HCT116 (cell line): ENCODE measurements around the gene CAVIN2. TPM values are rescaled to one million over a fixed set of nuclear protein-coding genes. Genes with fewer than 3 reads are reported as not detected.

Experiments used
- ATAC-seq: fragments of 200-7000 bp; cut with Tn5 transposase; 2 replicates; pipeline ENCODE4 v1.9.1; 2020; ENCODE audit warnings: mild to moderate bottlenecking, moderate library complexity
- BruUV-seq: library from RNA; stranded (reverse); fragments of 400-500 nt; replicated peaks from 2 replicates; lab custom pipeline; 2021; lab: Mats Ljungman, UMichigan
- CTCF ChIA-PET: fragments of 300-600 bp; sonication (Branson Sonifier 250); formaldehyde crosslinking; loops from one replicate; lab custom pipeline; 2021; ENCODE audit warnings: antibody characterized with exemption; lab: Charles Lee
- POLR2A ChIA-PET: fragments of 300-600, 350-600 bp; sonication (Branson Sonifier 250); formaldehyde crosslinking; loops from one replicate; lab custom pipeline; 2021; ENCODE audit warnings: antibody characterized with exemption; lab: Charles Lee
- RAD21 ChIA-PET, 2 experiments: fragments of 300-600 bp; sonication (Branson Sonifier 250); formaldehyde crosslinking; loops; one replicate each; lab custom pipeline; 2023; ENCODE audit warnings: low total read pairs in 2 of 2; ENCODE audit not compliant: uncharacterized antibody in 2 of 2, unreplicated experiment in 2 of 2, low non-redundant PET in 1 of 2; lab: Charles Lee
- DNase-seq: peaks from one replicate; pipeline ENCODE4 v3.0.0-alpha.2; 2010; ENCODE audit warnings: low read depth, low spot score
- H2AFZ ChIP-seq: fragments of 200-600 bp; shearing (Covaris generic), sonication (generic); 2 replicates; pipeline ENCODE4 v1.6.1; 2017; ENCODE audit warnings: low read depth, mixed run types, mixed read lengths, antibody characterized with exemption, low read length; ENCODE audit not compliant: poor library complexity, severe bottlenecking
- H3K27ac ChIP-seq: 2 replicates; pipeline ENCODE4 v1.5.1; 2012; ENCODE audit warnings: low read depth, low read length
- H3K27me3 ChIP-seq: fragments of 200-600 bp; sonication (generic); 2 replicates; pipeline ENCODE4 v1.6.1; 2016; ENCODE audit warnings: mixed run types, low read length, mixed read lengths; ENCODE audit not compliant: insufficient read depth
- H3K36me3 ChIP-seq, 2 experiments: fragments of 200-500 bp in 1 of 2; fragments of 200-600 bp in 1 of 2; sonication (Bioruptor generic) in 1 of 2; sonication (generic) in 1 of 2; 2 replicates each; pipeline versions ENCODE4 v1.5.1 to v1.6.1; 2014 to 2016; ENCODE audit warnings: low read length in 2 of 2, inconsistent platforms in 1 of 2, mixed read lengths in 1 of 2, mixed run types in 1 of 2; ENCODE audit not compliant: insufficient read depth in 2 of 2, control insufficient read depth in 1 of 2
- H3K4me1 ChIP-seq, 2 experiments: fragments of 200-600 bp in 1 of 2; sonication (generic) in 1 of 2; 2 replicates each; pipeline versions ENCODE4 v1.5.1 to v1.6.1; 2012 to 2017; ENCODE audit warnings: low read length in 2 of 2, inconsistent platforms in 1 of 2, mild to moderate bottlenecking in 1 of 2, mixed read lengths in 1 of 2, mixed run types in 1 of 2, moderate library complexity in 1 of 2; ENCODE audit not compliant: insufficient read depth in 2 of 2, control insufficient read depth in 1 of 2
- H3K4me2 ChIP-seq: fragments of 200-600 bp; sonication (generic); 2 replicates; pipeline ENCODE4 v1.6.1; 2017; ENCODE audit warnings: mixed run types, low read length, mixed read lengths
- H3K4me3 ChIP-seq, 2 experiments: fragments of 200-600 bp in 1 of 2; sonication (generic) in 1 of 2; replicated peaks in 1 of 2; 2 replicates each; pipeline ENCODE4 v1.5.1; 2011 to 2016; ENCODE audit warnings: low read length in 2 of 2, control low read depth in 1 of 2, low read depth in 1 of 2, mild to moderate bottlenecking in 1 of 2, mixed read lengths in 1 of 2, mixed run types in 1 of 2
- H3K79me2 ChIP-seq: fragments of 200-600 bp; sonication (generic); 2 replicates; pipeline ENCODE4 v1.6.1; 2017; ENCODE audit warnings: mild to moderate bottlenecking, mixed run types, low read length, moderate library complexity, mixed read lengths; ENCODE audit not compliant: insufficient read depth
- H3K9ac ChIP-seq: fragments of 200-600 bp; sonication (generic); 2 replicates; pipeline ENCODE4 v1.6.1; 2016; ENCODE audit warnings: low read length, mixed read lengths
- H3K9me2 ChIP-seq: fragments of 200-600 bp; sonication (generic), shearing (Covaris generic); 2 replicates; pipeline ENCODE4 v1.6.1; 2017; ENCODE audit warnings: mixed run types, mild to moderate bottlenecking, moderate library complexity; ENCODE audit not compliant: insufficient read depth
- H3K9me3 ChIP-seq, 2 experiments: fragments of 200-500 bp in 1 of 2; fragments of 200-600 bp in 1 of 2; sonication (Bioruptor generic) in 1 of 2; sonication (generic) in 1 of 2; 2 replicates each; pipeline ENCODE4 v1.6.1; 2014 to 2017; ENCODE audit warnings: low read length in 2 of 2, mixed read lengths in 2 of 2, inconsistent platforms in 1 of 2, low read depth in 1 of 2, mild to moderate bottlenecking in 1 of 2, mixed run types in 1 of 2, moderate library complexity in 1 of 2; ENCODE audit not compliant: control insufficient read depth in 1 of 2, insufficient read depth in 1 of 2
- H4K20me1 ChIP-seq: fragments of 200-600 bp; sonication (generic), shearing (Covaris generic); 2 replicates; pipeline ENCODE4 v1.6.1; 2017; ENCODE audit warnings: mixed run types, mild to moderate bottlenecking, moderate library complexity; ENCODE audit not compliant: insufficient read depth
- CBX3 ChIP-seq: IDR thresholded peaks from 2 replicates; pipeline ENCODE4 v1.6.1; 2012; ENCODE audit warnings: low read depth
- CEBPB ChIP-seq: IDR thresholded peaks from 2 replicates; pipeline ENCODE4 v1.6.1; 2012; ENCODE audit warnings: low read depth
- CTCF ChIP-seq, 3 experiments: fragments of 200-600 bp in 1 of 3; sonication (generic) in 1 of 3; IDR thresholded peaks in 2 of 3; conservative IDR thresholded peaks in 1 of 3; 2 replicates each; pipeline ENCODE4 v1.5.1; 2012 to 2017; ENCODE audit warnings: low read depth in 2 of 3, low read length in 2 of 3, antibody characterized with exemption in 1 of 3, borderline replicate concordance in 1 of 3, control low read depth in 1 of 3, mild to moderate bottlenecking in 1 of 3, mixed read lengths in 1 of 3, mixed run types in 1 of 3, moderate library complexity in 1 of 3; ENCODE audit not compliant: insufficient read depth in 1 of 3
- EGR1 ChIP-seq: IDR thresholded peaks from 2 replicates; pipeline ENCODE4 v1.6.1; 2012; ENCODE audit warnings: low read depth
- ELF1 ChIP-seq: IDR thresholded peaks from 2 replicates; pipeline ENCODE4 v1.6.1; 2012; ENCODE audit warnings: low read depth, borderline replicate concordance
- EZH2 ChIP-seq: fragments of 200-600 bp; sonication (generic); IDR thresholded peaks from 2 replicates; pipeline ENCODE4 v1.6.1; 2017; ENCODE audit warnings: antibody characterized with exemption, mixed run types
- EZH2phosphoT487 ChIP-seq: fragments of 200-600 bp; IDR thresholded peaks from 2 replicates; pipeline ENCODE4 v1.6.1; 2018; ENCODE audit warnings: antibody characterized with exemption, borderline replicate concordance
- FOSL1 ChIP-seq: IDR thresholded peaks from 2 replicates; pipeline ENCODE4 v1.6.1; 2012; ENCODE audit warnings: low read depth
- JUND ChIP-seq: IDR thresholded peaks from 2 replicates; pipeline ENCODE4 v1.6.1; 2012
- POLR2AphosphoS5 ChIP-seq: IDR thresholded peaks from 2 replicates; pipeline ENCODE4 v1.6.1; 2011; ENCODE audit warnings: mild to moderate bottlenecking, low read depth, low read length, moderate library complexity
- RAD21 ChIP-seq: IDR thresholded peaks from 2 replicates; pipeline ENCODE4 v1.6.1; 2012; ENCODE audit warnings: low read depth, mild to moderate bottlenecking
- REST ChIP-seq: IDR thresholded peaks from 2 replicates; pipeline ENCODE4 v1.6.1; 2012; ENCODE audit warnings: low read depth
- SP1 ChIP-seq: IDR thresholded peaks from 2 replicates; pipeline ENCODE4 v1.6.1; 2012; ENCODE audit warnings: low read depth
- SRF ChIP-seq: IDR thresholded peaks from 2 replicates; pipeline ENCODE4 v1.6.1; 2012; ENCODE audit warnings: low read depth
- TCF7L2 ChIP-seq: IDR thresholded peaks from 2 replicates; pipeline ENCODE4 v1.7.0; 2011; ENCODE audit warnings: borderline replicate concordance, inconsistent platforms; ENCODE audit not compliant: insufficient read depth, insufficient read length; ENCODE audit errors: extremely low read depth
- YY1 ChIP-seq: IDR thresholded peaks from 2 replicates; pipeline ENCODE4 v1.6.1; 2011; ENCODE audit warnings: low read length, low read depth, moderate library complexity, mild to moderate bottlenecking; ENCODE audit not compliant: insufficient replicate concordance; ENCODE audit errors: extremely low read depth
- ZNF274 ChIP-seq: fragments of 200-500 bp; sonication (Bioruptor generic); IDR thresholded peaks from 2 replicates; pipeline ENCODE4 v1.6.1; 2014; ENCODE audit warnings: mild to moderate bottlenecking, low read depth, low read length, inconsistent platforms
- intact Hi-C: fragments of 100-400 bp; cut with micrococcal nuclease; formaldehyde crosslinking; loops from 2 replicates; pipeline ENCODE4 v1.10.0; 2022
- total RNA-seq: library from RNA; stranded (reverse); gene quantifications from one replicate; pipeline ENCODE4 v1.2.1, GENCODE V29; 2021; ENCODE audit not compliant: unreplicated experiment
- TF ChIP-seq, protein P1 (sequence below): IDR thresholded peaks from 2 replicates; pipeline ENCODE4 v1.6.1; 2011; ENCODE audit warnings: mild to moderate bottlenecking, low read length, moderate library complexity; ENCODE audit not compliant: insufficient replicate concordance; ENCODE audit errors: extremely low read depth

The CAVIN2 gene
- total RNA-seq, 1 experiment from 2014 or later: 0.27 TPM

DNA sequence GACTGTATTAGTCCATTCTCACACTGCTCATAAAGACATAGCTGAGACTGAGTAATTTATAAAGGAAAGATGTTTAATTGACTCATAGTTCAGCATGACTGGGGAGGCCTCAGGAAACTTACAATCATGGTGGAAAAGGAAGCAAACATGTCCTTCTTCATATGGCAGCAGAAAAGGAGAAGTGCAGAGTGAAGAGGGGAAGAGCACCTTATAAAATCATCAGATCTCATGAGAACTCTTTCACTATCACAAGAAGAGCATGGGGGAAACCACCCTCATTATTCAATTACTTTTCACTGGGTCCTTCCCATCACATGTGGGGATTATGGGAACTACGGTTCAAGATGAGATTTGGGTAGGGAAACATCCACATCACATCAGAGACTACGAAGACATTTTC lies 43.0 kb upstream of the CAVIN2 start:
- DNase-seq (no peak), ATAC-seq (no peak)
- Histone ChIP-seq H3K36me3 (no peaks in the 10 kb centered on the region), H3K9me2 (no peaks in the 10 kb centered on the region), H3K4me1 (peaks cover 1 to 20% of the 10 kb centered on the region in 2 experiments), H3K9ac (no peak overlapping the region), H3K79me2 (no peaks in the 10 kb centered on the region), H3K4me2 (no peak overlapping the region), H3K27me3 (no peaks in the 10 kb centered on the region), H3K9me3 (no peaks in the 10 kb centered on the region), H2AFZ (no peak overlapping the region), H3K4me3 (no peak overlapping the region), H4K20me1 (no peaks in the 10 kb centered on the region), H3K27ac (no peak overlapping the region)
- no TSS peak for BruUV-seq
- ChIA-PET POLR2A (no interaction called here), CTCF (no interaction called here), RAD21 (no interaction called here)
- TF ChIP-seq EZH2 (no peak), EGR1 (no peak), SRF (no peak), CEBPB (no peak), REST (no peak), SP1 (no peak), RAD21 (no peak), JUND (no peak), POLR2AphosphoS5 (no peak), YY1 (no peak), ELF1 (no peak), EZH2phosphoT487 (no peak), FOSL1 (no peak), TCF7L2 (no peak), ZNF274 (no peak), CTCF (IDR thresholded peaks at IDR 0.05 in 2 of 3, conservative IDR thresholded peaks at IDR 0.05 in 1 of 3; ENCODE audit: borderline replicate concordance in 1 of 3, insufficient read depth in 1 of 3, low read depth in 2 of 3, low read length in 2 of 3) (no peak), CBX3 (no peak)
- TF ChIP-seq, protein P1, sequence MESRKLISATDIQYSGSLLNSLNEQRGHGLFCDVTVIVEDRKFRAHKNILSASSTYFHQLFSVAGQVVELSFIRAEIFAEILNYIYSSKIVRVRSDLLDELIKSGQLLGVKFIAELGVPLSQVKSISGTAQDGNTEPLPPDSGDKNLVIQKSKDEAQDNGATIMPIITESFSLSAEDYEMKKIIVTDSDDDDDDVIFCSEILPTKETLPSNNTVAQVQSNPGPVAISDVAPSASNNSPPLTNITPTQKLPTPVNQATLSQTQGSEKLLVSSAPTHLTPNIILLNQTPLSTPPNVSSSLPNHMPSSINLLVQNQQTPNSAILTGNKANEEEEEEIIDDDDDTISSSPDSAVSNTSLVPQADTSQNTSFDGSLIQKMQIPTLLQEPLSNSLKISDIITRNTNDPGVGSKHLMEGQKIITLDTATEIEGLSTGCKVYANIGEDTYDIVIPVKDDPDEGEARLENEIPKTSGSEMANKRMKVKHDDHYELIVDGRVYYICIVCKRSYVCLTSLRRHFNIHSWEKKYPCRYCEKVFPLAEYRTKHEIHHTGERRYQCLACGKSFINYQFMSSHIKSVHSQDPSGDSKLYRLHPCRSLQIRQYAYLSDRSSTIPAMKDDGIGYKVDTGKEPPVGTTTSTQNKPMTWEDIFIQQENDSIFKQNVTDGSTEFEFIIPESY: no peak
- intact Hi-C loops: no loop called here
